ENCODE data around the gene KCNQ1.

The KCNQ1 gene

DNA sequence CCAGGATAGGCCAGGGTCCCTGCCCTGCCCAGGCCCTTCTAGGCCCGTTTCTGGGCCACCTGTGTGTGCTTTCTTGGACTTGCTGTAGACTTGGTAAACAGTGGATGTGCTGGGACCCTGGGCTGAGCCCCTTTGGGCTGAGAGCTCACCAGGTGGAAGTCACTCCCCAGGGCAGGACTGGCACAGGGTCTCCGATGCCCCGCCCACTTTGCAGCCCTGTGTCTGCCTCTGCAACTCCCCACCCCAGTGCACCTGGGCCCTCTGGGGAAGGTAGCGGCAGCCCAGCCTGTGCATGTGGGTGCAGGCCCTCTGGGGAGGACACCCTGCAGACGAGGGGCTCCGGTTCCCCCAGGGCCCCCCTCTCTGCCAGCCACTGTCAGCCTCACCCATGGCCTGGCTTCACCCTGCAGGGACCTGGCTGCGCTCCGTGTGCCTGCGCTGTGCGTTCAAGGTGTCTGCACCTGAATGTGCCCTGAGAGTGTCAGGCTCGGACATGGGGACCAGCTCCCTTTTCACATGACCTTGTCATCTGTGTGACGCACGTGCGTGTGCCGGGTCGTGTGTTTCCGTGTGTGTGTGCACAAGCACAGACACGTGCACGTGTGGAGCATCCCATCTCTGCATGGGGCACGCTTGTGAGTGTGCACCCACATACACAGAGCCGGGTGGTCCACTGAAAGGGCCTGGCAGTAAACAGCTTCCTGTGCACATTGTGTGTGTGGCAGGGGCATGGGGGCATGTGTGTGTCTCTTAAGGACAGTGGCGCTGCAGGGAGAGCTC, 136.5 kb downstream of the KCNQ1 start:
- no peak for DNase-seq (ENCODE audit: low read depth in 2 of 2)

DNA sequence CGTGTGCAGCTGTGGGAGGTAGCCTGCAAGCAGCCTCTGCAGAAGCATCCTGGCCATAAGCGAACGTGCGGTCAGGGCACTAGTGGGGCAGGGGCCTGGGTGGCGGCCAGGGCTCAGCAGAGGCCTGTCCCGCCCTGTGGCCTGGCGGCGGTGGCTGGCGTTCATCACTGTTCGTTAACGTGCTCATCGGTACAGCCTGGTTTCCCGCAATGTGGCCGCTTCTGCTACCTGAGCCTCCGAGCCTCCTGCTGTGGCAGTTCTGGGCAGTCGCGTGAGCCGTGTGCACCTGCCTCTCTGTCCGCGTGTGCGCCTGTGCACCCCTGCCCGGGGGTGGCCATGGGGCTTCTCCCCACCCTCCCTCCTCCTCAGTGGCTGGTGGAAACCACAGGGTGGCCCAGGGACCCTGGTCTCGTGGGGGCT, 137.1 kb downstream of the KCNQ1 start:
- DNase-seq (ENCODE audit: low read depth in 2 of 2), result no peak

DNA sequence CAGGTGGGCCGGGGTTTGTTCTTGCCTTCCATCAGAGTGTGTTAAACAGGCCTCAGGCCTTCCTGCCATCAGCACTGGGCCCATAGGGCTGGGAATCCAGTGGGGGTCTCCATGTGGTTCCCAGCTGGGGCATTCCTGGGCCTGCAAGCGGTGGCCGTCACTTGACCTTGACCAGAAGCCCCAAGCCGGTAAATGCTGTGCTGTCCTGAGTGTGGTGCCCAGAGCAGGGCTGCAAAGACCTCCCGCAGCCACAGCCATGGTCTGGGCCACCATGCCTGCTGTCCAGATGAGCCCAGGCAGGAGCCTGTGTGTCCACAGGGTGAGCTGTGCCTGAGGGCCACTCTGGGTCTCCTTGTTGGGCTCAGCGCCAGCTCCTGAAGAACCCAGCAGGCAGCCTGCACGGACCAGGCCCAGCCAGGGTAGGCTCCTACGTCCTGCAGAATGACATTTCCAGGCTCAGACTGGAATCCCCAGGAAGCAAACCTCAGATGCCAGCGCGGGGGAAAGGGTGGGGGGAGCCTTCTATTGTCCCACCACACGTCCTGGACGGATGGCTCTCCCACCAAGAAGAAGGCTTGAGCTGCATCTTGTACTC, 137.6 kb downstream of the KCNQ1 start:
- no peak for DNase-seq (ENCODE audit: low read depth in 2 of 2)

DNA sequence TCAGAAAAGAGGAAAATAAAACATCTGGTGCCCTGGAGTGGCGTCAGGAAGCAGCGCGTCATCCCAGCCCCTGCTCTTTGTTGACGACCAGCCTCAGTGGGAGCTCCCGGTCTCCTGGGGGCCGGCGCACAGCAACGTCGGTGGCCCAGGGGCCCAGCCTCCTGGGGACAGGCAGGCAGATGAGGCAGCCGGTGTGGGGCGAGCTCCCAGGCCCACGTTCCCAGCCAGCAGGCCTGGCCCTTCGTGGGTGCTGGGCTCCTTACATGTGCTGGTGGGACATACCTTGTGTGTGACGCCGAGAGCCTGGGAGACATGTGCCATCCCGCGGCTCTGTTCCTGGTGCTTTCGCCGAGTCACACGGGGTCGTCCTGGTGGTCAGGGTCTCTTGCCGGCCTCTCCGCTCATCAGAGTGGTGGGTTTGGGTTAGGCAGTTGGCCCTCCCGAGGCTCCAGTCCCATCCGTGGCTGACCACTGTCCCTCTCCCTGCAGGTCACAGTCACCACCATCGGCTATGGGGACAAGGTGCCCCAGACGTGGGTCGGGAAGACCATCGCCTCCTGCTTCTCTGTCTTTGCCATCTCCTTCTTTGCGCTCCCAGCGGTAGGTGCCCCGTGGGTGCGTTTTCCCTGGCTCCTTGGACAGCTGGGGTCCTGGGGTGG, 138.3 kb downstream of the KCNQ1 start:
- DNase-seq (ENCODE audit: low read depth in 2 of 2), result no peak

DNA sequence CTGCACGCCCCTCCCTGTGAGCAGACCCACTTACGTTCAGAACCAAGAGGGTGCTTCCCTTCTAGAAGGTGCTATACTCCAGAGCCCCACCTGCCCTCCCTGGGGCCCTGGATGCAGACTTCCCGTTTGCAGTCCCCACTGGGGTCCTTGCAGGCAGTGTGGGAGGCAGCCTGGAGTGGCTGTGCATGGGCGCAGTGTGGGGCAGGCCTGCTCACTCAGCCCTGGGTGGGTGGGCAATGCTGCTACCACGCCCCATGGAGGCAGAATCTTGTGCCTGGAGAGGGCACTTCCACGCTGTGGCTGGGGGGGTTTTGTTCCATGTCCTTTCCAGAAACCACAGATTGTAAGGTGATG, 138.8 kb downstream of the KCNQ1 start:
- DNase-seq (ENCODE audit: low read depth in 2 of 2), result no peak

DNA sequence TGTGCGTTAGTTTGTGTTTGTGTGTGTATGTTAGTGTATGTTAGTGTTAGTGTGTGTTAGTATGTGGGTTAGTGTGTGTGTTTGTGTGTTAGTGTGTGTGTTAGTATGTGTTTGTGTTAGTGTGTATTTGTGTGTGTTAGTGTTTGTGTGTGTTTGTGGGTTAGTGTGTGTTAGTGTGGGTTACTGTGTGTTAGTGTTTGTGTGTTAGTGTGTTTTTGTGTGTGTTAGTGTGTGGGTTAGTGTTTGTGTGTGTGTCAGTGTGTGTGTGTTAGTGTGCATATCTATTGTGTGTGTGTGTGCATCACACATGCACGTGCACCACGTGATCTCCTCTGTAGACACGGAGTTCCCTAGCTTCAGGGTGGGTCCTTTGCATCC, 139.6 kb downstream of the KCNQ1 start:
- no peak for DNase-seq (ENCODE audit: low read depth in 2 of 2)

DNA sequence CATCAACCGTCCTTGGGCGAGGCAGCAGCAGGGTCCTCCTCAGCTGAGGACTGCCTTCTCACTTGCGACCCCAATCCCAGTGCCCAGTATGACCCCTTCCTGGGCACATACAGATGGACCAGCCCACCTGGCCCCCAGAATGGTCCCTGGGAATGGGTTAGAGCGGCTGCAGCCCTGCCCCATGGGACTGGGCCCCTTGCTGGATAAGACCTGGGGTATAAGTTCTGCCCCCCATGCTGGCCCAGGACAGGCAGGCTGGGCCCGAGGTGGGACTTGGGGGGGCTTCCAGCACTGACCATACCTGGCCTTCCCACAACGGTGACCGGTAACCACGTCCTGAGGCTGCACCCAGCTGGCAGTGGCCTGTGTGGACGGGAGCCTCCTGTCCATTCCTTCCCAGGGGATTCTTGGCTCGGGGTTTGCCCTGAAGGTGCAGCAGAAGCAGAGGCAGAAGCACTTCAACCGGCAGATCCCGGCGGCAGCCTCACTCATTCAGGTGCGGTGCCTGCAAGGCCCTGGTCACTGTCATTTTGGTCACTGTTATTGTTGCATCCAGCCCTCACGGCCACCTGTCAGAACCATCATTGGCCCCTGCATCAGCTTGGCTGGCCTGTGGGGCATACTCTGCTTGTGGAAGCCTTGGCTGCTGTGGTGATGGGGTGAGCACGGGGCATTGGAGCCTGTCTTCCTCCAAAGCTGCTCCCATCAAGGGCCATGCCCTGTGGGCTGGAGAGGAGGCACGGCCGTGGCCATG, 140.2 kb downstream of the KCNQ1 start:
- DNase-seq (ENCODE audit: low read depth in 2 of 2), result no peak

DNA sequence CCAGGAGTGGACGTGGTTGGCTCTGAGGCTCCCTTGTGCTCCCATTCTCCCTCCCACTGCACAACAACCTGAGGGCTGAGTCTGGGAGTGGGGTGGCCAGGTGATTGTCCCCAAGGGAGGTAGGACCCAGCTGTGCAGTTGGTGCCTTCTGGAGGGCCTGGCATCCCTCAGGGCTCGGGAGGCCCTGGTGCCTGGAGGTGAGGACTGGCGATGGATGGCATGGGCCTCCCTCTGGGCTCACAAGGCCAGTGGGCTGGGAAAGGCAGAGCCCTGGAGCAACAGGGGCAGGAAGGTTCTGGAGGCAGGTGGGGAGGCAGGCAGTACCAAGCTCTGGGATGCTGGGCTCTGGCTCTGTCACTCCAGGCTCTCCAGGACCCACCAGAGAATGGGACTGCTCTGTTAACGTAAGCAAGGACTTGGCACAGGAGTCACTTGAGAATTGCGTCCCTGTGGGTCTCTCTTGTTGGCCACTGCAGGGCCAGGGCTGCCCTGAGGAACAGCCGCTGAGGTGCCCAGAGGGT, 140.8 kb downstream of the KCNQ1 start:
- no peak for DNase-seq (ENCODE audit: low read depth in 2 of 2)

DNA sequence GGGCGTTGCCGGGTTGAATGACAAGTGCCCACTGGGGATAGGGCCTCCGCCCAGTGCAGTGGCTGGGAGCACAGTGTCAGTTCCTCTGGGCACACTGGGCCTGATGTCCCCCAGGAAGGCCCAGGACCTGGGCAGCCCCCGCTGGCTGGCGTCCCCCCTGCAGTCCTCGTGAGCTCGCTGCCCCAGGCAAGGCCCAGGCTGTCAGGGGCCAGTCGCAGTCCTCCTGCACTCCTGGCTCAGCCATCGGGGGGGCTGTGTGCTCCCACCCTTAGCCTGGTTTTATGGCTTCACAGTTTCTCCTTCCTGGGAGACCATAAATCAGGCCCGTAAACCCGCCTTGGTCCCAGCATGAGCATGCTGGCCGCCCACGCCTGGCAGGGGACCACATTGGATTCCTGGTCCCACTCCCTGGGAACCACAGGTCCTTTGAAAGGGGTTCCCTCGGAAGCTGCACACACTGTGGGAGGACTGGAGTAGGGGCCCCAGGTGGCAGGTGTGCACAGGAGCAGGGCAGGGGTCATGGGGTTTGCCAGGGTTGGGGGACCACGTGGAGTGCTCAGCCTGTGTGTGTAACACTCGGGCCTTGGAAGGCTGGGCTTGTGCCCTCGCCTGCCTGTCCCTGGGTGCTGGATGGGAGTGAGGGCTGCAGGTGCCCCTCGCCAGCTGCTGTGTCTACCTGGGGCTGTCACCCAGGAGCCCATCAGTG, 141.4 kb downstream of the KCNQ1 start:
- DNase-seq (ENCODE audit: low read depth in 2 of 2), result no peak

DNA sequence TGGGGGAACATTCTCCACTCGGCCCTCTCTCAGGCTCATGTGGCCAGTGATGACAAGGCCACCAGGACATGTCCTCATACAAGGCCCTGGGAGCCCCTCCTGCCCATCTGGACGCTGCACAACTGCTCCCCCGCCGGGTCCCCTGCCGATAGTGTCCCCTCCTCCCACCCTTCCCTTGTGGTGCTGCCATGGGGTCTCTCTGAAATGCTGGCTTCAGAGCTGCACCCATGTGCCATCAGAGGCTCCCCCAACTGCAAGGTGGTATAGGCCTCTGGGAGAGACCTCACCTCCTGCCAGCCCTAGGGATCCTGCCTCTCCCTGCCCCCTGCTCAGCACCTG, 142.0 kb downstream of the KCNQ1 start:
- DNase-seq (ENCODE audit: low read depth in 2 of 2), result no peak

DNA sequence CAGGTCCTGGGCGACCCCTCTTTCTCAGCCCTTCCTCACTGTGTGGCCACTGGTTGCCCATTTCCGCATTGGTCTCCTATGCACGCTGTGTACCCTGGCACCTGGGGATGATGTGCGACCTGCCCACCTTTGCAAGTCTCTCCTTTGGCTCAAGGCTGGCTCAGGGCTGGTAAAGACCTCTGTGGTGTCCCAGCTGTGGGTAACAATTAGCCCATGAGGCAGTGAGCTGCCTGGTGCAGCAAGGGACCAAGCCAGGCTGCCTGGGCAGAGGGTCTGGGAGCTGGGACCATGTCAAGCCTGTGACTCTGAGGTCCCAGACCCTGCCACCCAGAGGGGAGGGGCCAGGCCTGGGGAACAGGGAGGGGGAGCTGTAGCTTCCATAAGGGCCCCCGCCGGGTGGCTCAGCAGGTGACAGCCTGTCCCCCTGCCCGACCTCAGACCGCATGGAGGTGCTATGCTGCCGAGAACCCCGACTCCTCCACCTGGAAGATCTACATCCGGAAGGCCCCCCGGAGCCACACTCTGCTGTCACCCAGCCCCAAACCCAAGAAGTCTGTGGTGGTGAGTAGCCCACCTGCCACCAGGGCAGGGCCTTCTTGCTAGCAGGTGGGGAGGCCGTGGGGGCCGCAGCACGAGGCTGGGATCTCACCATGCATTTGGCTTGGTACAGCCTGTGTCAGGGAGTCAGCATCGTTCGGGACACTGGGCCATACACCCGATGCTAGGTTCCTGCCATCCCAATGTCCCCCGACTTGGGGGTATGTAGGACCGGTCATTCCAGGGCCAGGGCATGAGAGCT, 142.5 kb downstream of the KCNQ1 start:
- no peak for DNase-seq (ENCODE audit: low read depth in 2 of 2)

DNA sequence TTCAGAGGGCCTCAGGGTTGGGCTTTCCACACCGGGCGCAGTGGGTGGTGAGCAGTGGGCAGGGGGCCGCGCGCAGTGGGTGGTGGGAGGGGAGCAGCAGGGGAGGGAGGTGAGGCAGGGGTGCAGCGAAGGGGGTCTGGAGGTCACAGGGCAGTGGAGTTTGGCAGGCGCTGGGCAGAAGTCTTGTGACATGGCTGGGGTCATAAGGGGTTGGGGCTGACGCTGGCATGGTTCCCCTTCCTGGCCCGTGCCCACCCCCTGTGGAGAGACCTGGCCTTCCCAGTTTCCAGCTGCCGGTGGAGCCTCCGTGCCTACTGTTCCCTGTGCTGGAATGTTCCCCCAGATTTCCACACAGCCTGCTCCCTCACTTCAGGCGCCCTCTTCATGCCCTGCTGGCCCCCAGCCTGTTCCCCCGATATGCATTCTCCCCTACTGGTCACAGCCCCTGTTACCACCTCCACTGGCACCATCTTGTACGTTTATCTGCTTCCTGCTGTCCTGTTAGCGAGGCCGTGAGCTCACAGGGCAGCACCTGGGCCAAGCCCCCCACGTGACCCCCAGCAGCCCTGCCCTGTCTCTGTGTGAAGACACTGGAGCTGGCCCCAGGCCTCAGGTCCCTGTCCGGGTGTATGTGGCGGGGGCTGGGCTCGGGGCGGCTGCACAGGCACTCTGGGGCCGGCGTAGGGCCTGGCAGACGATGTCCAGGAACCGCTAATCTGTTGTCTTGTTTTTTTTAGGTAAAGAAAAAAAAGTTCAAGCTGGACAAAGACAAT, 143.4 kb downstream of the KCNQ1 start:
- no peak for DNase-seq (ENCODE audit: low read depth in 2 of 2)

DNA sequence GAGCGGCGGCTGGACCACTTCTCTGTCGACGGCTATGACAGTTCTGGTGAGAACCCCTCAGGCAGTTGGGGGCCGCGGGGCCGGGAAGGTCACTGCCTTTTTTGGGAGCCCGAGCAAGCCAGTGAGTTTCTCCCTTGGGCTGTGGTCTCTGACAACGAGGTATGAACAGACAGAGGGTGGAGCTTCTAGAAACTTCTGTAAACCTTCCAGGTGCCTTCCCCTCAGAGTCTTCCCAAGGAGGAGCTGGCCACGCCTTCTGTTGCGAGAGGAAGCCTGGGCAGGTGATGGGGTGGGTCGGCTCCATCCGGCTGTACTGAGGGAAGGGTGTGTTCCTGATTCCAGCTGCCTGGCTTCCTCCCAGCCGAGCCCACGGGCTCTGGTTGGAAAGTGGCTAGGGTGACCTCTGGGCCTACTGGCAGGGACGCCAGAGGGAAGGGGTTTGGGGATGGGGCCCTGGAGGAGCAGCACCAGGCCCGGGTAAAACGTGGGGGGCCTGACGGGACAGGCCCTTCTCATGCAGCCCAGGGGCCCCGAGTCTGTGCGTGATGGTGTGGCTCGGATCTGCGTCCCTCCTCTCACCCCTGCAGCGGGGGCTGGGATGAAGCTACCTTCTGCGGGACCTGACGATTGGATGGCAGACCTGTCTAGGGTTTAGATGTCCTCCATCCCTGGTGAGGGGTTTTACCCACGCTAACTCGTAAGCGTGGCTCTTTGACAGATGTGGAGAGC, 144.2 kb downstream of the KCNQ1 start:
- DNase-seq (ENCODE audit: low read depth in 2 of 2), result no peak

DNA sequence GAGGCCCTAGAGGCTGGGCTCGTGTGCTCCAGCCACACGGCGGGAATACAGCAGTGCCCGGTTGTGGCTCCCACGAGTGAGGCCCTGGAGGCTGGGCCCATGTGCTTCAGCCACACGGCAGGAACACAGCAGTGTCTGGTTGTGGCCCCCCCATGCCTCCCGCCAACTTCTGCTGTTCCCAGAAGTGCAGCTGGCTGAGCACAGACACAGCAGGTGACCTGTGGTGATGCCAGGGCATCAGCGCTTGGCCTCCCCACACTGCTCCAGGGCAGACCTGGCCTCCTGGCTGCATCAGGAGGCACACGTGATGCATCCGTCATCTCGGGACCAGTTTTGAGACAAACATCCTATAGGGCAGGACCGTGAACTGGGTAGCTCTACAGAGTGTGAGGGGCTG, 144.7 kb downstream of the KCNQ1 start:
- DNase-seq (ENCODE audit: low read depth in 2 of 2), result no peak

DNA sequence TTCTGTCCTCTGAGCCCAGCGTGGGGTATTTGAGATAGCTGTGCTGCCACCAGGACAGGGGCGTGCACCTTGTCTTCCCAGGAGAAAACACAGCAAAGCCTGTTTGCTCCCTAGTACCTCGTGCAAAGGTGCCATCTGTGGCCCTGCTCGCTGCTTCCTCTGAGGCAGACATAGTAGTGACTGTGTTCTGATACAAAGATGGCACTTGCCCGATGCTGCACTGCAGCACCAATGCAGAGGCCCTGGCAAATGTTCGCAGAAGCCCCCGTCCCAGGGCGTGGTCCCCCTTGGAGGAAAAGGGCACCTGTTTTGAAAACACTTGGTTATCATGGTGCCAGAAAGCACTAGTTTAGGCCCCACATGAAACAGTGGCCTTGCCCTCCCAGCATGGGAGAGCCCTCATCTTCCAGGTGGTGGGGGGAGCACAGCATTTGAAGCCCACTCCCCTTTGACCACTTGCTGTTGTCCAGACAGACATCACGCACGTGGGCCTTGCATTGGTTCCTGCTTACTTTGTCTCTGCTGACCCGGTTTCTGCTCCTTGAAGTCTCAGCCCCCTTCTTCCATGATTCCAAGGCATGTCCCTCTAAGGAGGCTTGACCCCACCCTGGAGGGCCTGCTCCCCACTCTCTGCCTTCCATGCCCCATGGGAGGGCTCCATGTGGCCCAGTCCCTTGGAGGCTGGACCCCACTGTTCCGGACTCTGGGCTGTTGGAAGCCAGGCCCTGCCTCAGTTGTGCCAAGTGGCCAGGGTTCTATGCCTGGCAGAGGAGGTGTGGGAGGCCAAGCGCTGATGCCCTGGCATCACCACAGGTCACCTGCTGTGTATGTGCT, 145.5 kb downstream of the KCNQ1 start:
- DNase-seq (ENCODE audit: low read depth in 2 of 2), result no peak

DNA sequence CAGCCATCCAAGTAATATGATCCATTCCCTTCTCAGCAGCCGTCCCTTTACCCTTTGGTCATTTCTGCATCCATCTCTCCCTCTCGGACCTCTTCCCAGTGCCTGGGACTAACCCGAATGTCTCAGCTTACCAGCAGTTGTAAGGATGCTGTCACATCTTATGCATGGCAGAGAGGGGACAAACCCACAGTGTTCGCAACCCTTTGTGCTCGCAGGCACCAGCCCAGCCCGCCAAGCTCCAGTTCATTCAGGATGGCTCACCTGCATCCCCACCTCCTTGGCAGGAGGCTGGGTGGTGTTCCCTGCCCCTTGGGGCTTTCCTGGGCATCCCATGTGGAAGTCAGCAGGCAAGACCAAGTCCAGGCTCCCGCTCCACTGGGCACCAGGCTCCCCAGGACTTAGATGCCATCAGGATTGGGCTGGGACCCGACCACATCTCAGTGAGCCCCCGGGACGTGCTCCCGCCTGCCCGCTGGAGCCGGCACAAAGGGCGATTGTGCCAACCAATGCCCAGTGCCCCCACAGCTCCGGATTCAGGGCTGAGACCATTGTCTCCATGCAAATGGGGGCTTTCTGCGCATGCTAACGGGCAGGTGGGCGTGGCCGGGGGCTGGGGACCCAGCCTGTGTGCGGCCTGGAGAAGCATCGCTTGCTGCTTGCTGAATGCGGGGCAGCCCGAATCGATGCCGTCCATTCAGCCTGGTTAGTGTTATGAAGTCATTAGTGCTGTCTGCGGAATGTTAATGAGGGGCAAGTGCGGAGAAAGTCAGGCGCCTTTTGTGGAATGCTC, 146.4 kb downstream of the KCNQ1 start:
- no peak for DNase-seq (ENCODE audit: low read depth in 2 of 2)

DNA sequence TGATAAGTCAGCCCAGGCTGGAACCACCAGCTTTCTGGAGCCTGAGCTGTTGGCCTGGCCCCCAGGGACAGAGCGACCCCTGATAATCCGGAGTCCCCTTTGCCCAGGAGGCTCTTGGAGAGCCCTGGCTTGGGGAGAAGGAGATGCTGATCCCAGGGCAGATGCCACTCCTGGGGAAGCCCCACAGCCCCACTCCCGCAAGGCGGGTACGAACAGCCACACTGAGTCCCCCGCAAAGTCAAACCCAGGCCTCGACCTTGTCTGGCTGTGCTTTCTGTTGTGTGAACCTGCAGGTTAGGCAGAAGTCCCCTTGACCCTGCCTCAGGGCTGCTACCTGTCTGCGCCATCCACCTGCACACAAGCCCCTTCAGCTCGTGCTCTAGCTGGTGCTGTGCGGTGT, 147.0 kb downstream of the KCNQ1 start:
- no peak for DNase-seq (ENCODE audit: low read depth in 2 of 2)
